ENCODE data around the gene BRSK2. TPM values are rescaled to one million over a fixed set of nuclear protein-coding genes. Genes with fewer than 3 reads are reported as not detected.
A peak's percentile ranks its signal among the peaks of the same experiment; 100 is the strongest.
"Not testable (repeated sequence)": the region's sequence is repeated elsewhere in the genome, so short reads cannot be mapped to it uniquely, and the experiment has no call there.

The BRSK2 gene
- total RNA-seq, 1 donor from 2014 or later = 2.2 TPM

GRCh38 chr11:1409108-1409851 is 19.5 kb downstream of the BRSK2 start:
- DNase-seq (ENCODE audit: low spot score) = no peak

GRCh38 chr11:1409852-1410125 is 20.1 kb downstream of the BRSK2 start:
- not testable (repeated sequence) for DNase-seq (ENCODE audit: low spot score)

GRCh38 chr11:1410366-1411291 is 20.9 kb downstream of the BRSK2 start:
- peak; percentile 53 for DNase-seq (ENCODE audit: low spot score)

GRCh38 chr11:1411301-1411700 is 21.6 kb downstream of the BRSK2 start:
- DNase-seq (ENCODE audit: low spot score) = no peak

- not testable (repeated sequence) for DNase-seq (ENCODE audit: low spot score)
Observed at GRCh38 chr11:1411739-1412138, 22.0 kb downstream of the BRSK2 start.

GRCh38 chr11:1412377-1413095 is 22.8 kb downstream of the BRSK2 start:
- no peak for DNase-seq (ENCODE audit: low spot score)

- DNase-seq (ENCODE audit: low spot score) = no peak
Observed at GRCh38 chr11:1414650-1415049, 24.9 kb downstream of the BRSK2 start.

GRCh38 chr11:1415631-1416030 is 25.9 kb downstream of the BRSK2 start:
- DNase-seq (ENCODE audit: low spot score) = no peak

- DNase-seq (ENCODE audit: low spot score) = not testable (repeated sequence)
Observed at GRCh38 chr11:1418192-1418795, 28.6 kb downstream of the BRSK2 start.

GRCh38 chr11:1419811-1420210 is 30.1 kb downstream of the BRSK2 start:
- DNase-seq (ENCODE audit: low spot score) = no peak

- DNase-seq (ENCODE audit: low spot score) = no peak
Observed at GRCh38 chr11:1421291-1421690, 31.6 kb downstream of the BRSK2 start.

- DNase-seq (ENCODE audit: low spot score) = no peak
Observed at GRCh38 chr11:1422481-1422880, 32.7 kb downstream of the BRSK2 start.

- DNase-seq (ENCODE audit: low spot score) = no peak
Observed at GRCh38 chr11:1422981-1423380, 33.2 kb downstream of the BRSK2 start.

- not testable (repeated sequence) for DNase-seq (ENCODE audit: low spot score)
Observed at GRCh38 chr11:1423406-1423805, 33.7 kb downstream of the BRSK2 start.

GRCh38 chr11:1425006-1425405 is 35.3 kb downstream of the BRSK2 start:
- DNase-seq (ENCODE audit: low spot score) = no peak

- no peak for DNase-seq (ENCODE audit: low spot score)
Observed at GRCh38 chr11:1425439-1425838, 35.7 kb downstream of the BRSK2 start.

- no peak for DNase-seq (ENCODE audit: low spot score)
Observed at GRCh38 chr11:1428762-1429316, 39.1 kb downstream of the BRSK2 start.

GRCh38 chr11:1433568-1433967 is 43.8 kb downstream of the BRSK2 start:
- no peak for DNase-seq (ENCODE audit: low spot score)

- DNase-seq (ENCODE audit: low spot score) = no peak
Observed at GRCh38 chr11:1433977-1434640, 44.4 kb downstream of the BRSK2 start.

- DNase-seq (ENCODE audit: low spot score) = not testable (repeated sequence)
Observed at GRCh38 chr11:1435479-1435819, 45.7 kb downstream of the BRSK2 start.

All from umbilical cord (tissue), 2 donors.